ENCODE data around the gene RPL28.
"Not testable (repeated sequence)": the region's sequence is repeated elsewhere in the genome, so short reads cannot be mapped to it uniquely, and the experiment has no call there.

Gene RPL28

DNA sequence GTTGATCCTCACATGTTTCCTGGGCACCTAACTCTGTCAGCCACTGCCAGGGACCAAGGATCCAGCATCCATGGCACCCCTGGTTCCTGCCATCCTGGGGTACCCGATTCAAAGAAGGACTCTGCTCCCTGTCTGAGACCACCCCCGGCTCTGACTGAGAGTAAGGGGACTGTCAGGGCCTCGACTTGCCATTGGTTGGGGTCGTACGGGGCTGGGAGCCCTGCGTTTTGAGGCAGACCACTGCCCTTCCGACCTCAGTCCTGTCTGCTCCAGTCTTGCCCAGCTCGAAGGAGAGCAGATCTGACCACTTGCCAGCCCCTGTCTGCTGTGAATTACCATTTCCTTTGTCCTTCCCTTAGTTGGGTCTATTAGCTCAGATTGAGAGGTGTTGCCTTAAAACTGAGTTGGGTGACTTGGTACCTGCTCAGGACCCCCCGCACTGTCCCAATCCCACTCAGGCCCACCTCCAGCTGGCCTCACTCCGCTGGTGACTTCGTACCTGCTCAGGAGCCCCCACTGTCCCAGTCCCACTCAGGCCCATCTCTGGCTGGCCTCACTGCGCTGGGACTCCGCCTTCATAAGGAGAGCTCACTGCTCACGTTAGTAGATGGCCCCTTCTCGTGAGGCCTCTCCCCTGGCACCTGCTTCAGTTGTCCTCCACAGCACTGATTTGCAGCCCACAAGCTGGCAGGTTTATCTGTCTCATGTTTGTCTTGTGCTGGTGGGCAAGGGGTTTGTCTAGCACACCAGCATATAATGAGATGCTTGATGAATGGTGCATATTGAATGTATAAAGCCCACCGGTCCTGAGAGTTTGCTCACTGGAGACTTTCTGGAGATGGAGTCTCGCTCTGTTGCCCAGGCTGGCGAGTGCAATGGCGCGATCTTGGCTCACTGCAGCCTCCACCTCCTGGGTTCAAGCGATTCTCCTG is 3.9 kb downstream of the RPL28 start:
- in situ Hi-C loops (cut with MboI; ENCODE audit: low pct_unique_long_range_greater_than_20kb, low sequenced_read_pairs), result no loop called here
- no peak for DNase-seq

DNA sequence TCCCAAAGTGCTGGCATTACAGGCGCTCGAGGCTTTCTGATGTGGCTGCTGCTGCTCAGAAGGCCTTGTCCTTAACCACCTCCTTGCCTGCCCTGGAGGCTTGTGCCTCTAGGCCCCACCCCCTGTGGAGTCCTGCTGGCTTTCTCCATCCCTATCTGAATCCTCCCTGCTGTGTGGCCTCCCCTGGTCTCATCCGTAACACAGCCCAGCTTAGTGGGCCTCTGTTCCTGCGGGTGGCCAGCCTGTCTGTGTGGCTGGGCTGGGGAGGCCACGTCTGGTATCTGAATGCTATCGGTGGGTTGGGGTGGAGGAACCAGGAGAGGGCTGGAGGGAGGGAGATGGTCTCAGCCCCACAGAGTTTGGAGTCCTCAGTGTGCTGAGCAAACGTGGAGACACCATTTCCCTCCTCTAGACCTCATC is 4.7 kb downstream of the RPL28 start:
- in situ Hi-C loops (cut with MboI; ENCODE audit: low pct_unique_long_range_greater_than_20kb, low sequenced_read_pairs), result no loop called here
- DNase-seq, result no peak

DNA sequence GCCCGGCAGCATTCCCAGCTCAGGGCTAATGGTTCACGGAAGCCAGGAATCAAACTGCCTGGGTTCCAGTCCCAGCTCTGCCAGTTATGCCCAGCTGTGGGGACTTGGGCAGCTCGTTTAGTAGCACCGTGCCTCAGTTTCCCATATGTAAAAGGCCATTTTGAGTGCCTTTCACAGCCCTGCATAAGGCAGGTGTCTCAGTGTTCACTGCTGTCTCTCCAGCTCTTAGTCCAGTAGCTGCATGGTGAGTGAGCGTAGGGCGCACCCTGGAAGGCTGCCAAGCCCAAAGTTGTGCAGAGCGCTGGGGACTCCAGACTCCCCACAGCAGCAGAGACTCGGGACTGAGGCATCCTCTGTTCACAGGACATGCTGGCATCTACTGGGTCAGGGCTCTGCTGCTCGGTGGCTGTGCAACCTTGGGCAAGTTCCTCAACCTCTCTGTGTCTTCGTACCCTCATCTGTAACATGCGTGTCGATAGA is 5.5 kb downstream of the RPL28 start:
- DNase-seq, result no peak
- in situ Hi-C loops (cut with MboI; ENCODE audit: low pct_unique_long_range_greater_than_20kb, low sequenced_read_pairs), result no loop called here

DNA sequence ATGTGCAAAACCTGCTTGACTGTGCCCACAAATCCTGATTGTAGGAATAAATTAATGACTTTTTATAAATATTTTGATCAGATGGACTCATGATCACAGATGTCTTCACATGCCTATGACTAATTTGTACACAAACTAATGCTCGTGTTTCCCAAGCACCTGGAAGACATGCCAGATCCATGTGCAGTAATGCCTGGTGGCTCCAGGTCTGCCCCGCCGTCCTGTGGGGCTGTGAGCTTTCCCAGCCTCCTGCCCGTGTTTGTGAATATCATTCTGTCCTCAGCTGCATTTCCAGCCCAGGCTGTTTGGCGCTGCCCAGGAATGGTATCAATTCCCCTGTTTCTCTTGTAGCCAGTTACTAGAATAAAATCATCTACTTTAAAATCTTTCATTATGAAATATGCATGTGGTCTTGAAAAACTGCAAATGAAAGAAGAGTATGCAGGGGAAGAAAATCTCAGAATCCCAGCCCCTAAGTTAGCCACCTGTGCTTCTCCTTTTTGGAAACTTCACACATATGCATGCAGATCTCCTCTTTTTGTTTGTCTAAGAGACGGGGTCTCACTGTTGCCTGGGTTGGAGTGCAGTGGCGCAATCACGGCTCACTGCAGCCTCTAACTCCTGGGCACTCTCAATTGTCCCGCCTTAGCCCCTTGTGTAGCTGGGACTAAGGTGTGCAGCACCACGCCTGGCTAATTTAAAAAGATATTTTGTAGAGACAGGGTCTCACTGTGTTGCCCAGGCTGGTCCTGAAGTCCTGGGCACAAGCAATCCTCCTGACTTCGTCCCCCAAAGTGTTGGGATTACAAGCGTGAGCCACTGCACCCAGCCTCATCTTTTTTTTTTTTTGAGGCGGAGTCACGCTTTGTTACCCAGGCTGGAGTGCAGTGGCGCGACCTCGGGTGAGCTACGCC is 6.2 kb downstream of the RPL28 start:
- in situ Hi-C loops (cut with MboI; ENCODE audit: low pct_unique_long_range_greater_than_20kb, low sequenced_read_pairs), result no loop called here
- DNase-seq, result no peak

DNA sequence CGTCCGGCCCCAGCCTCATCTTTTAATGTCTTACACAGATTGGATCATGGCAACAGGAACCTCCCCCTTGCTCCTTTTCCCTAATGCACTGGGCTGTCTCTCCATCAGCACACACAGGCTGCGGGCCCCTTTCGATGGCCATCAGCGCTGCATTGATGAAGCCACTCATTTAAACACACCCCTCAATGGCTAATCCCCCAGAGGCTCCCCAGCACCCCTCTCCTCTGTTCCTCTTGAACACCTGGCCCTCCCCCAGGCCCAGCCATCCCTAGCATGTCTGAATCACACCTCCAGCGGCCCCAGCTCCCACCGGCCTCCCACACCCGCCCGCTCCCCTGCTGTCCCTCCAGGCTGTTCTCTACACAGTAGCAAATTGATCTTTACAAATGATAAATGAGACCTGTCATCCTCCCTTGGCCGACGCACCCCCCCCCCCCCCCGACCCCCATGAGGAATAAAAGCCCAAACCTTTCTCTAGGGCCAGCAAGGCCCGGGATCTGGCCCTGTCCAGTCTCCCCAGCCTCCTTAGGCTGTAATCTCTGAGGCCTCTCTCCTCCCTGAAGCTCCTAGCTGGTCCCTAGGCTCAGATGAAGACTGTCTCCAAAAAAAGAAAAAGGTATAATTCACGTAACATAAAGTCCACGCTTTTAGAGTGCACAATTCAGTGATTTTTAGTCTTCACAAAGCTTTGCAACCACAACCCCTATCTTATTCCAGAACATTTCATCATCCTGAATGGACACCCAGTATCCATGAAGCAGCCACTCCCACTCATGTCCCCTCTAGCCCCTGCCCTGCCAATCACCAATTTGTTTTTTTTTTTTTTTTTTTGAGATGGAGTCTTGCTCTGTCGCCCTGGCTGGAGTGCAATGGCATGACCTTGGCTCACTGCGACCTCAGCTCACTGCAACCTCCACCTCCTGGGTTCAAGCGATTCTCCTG is 7.4 kb downstream of the RPL28 start:
- in situ Hi-C loops (cut with MboI; ENCODE audit: low pct_unique_long_range_greater_than_20kb, low sequenced_read_pairs), result no loop called here
- no peak for DNase-seq

DNA sequence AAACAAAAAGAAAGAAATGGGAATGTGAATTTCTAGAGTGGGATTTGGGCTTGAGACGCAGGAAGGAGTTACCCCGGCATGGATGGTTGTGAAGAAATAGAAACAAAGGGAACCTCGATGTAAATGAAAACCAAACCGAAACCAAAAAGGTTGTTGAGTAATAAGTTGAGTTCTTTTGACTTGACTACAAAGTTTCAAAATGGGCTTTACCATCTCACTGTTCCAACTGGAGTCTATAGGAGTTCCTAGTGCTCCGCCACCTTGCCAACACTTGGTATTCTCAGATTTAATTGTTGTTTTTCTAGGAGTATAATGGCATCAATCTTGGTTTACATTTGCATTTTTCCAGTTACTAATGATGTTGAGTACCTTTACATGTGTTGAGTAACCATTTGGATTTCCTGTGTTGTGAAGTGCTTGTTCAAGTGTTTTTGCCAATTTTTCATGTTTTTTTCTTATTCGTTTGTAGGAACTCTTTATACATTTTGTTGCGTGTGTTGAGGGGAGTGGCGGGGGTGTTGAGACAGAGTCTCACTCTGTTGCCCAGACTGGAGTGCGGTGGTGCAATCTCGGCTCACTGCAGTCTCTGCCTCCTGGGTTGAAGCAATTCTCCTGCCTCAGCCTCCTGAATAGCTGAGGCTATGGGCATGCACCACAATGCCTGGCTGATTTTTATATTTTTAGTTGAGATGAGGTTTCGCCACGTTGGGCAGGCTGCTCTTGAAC is 12.6 kb downstream of the RPL28 start:
- in situ Hi-C loops (cut with MboI; ENCODE audit: low pct_unique_long_range_greater_than_20kb, low sequenced_read_pairs), result no loop called here
- no peak for DNase-seq

DNA sequence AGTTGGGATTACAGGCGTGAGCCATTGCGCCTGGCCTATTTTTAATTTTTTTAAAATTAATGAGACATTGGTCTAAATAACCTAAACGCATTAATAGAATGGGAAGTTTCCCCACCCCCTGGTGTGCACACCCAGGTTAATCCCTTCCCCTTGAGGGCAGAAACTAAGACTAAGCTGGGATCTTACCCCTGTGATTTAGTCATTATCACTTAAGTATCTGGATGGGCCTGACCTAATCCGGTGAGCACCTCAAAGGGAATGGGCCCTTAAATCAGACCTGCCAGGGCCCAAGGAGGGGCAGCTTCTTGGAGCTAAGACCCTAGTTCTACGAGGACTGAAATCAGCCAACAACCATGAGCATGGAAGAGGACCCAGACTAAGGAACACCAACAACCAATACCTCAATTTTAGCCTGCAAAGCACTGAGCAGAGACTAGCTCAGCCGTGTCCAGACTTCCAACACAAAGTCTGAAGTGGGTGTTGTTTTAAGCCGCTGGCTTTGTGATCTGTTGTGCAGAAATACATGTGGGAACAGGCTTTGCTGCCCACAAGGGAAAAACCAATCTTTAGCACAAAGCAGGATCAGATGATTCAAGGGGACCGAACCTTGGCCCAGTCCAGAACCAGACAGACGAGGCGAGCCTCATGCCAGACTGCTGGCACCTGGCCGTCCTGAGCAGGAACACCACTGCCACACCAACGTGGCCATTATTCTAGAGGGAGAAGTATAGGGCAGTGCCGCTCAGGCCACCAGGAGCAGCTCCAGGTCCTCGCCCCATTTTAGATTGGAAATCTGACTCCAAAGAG is 14.8 kb downstream of the RPL28 start:
- DNase-seq, result no peak
- in situ Hi-C loops (cut with MboI; ENCODE audit: low pct_unique_long_range_greater_than_20kb, low sequenced_read_pairs), result no loop called here

DNA sequence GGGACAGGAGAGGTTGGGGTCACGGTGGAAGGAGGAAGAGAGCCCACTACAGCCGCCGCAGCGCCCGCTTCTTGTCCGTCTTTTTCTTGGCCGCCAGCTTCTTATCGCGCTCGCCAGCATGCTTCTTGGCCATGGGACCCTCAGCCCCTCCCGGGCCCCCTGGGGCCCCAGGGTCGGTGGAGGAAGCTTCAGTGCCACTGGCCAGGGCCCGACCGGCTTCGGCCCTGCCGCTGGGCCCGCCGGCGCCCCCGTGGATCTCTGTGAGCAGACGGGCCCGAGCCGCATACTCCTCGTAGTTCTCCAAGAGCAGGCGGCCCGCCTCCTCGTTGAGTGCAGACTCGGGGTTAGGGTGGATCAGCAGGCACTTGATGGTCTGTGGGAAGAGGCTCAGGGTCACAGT is 15.7 kb downstream of the RPL28 start:
- in situ Hi-C loops (cut with MboI; ENCODE audit: low pct_unique_long_range_greater_than_20kb, low sequenced_read_pairs); DNase-seq: not testable (repeated sequence)

DNA sequence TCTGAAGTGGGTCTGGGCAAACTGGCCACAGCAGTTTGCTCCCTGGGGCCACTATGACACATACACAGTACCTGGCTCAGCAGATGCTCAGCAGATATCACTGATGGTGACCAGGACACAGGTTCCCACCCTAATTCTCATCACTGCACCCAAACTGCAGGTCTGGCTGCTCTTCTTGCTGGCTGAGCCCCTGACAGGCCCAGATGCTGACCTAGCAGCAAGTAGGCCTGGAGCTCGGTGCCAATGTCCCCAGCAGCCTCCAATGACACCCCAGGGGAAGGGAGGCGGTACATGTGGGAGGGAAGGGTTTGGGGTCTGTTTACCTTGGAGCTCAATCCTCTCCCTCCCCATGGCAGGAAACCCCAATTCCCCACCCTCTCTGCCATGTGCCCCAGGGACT is 16.8 kb downstream of the RPL28 start:
- in situ Hi-C loops (cut with MboI; ENCODE audit: low pct_unique_long_range_greater_than_20kb, low sequenced_read_pairs), result no loop called here

DNA sequence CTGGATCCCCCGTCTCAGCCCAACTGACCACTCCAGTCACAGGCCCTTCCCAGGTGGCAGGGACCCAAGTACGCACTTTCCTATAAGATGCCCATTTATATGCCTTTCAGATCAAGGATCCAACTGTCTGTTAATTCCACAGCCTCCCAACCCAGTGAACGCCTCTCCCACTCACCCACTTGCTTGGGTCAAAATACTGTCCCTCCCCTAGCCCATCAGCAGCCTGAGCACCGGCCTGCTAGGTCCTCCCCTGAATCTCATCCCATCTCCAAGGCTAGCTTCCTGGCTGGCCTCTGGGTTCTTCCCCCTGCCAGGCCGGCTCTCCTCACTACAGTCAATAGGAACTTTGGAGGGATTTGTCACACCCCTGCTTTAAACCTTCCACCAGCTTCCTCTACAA is 19.9 kb downstream of the RPL28 start:
- DNase-seq, result no peak
- in situ Hi-C loops (cut with MboI; ENCODE audit: low pct_unique_long_range_greater_than_20kb, low sequenced_read_pairs), result no loop called here

More for the DNA sequence above, 16.8 kb downstream of the RPL28 start:
- no peak for DNase-seq

DNA sequence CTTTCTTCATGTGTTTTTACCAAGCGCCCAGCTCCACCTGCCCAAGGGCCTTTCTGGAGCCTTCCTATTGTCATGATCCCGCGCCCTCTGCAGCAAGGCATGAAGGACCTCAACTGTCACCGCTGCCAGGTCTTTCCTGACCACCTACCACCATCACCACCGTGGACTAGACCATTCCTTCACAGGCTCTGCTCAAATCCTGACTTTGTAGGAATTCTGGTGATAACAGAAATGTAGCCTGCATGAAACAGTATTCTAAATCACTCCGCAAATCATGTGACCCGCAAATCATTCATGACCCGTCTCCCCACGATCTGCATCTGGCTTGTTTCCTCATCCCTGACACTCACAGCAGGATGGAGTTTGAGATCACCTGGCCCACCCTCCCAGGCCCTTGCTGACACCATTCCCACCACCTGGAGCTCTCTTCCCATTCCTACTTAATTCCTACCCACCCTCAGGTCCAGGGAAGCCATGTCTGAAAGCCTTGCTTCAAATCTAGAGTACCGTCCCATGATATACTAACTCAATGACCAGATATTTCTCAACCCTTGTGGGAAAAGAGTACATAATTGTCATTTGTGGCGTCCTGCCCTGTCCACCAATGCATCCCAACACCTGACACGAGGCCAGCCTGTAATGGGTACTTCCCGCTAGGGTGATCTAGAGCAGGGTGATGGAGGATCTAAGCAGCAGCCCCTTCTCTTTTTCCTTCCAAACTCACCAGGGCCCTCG is 20.5 kb downstream of the RPL28 start:
- in situ Hi-C loops (cut with MboI; ENCODE audit: low pct_unique_long_range_greater_than_20kb, low sequenced_read_pairs), result no loop called here
- no peak for DNase-seq

DNA sequence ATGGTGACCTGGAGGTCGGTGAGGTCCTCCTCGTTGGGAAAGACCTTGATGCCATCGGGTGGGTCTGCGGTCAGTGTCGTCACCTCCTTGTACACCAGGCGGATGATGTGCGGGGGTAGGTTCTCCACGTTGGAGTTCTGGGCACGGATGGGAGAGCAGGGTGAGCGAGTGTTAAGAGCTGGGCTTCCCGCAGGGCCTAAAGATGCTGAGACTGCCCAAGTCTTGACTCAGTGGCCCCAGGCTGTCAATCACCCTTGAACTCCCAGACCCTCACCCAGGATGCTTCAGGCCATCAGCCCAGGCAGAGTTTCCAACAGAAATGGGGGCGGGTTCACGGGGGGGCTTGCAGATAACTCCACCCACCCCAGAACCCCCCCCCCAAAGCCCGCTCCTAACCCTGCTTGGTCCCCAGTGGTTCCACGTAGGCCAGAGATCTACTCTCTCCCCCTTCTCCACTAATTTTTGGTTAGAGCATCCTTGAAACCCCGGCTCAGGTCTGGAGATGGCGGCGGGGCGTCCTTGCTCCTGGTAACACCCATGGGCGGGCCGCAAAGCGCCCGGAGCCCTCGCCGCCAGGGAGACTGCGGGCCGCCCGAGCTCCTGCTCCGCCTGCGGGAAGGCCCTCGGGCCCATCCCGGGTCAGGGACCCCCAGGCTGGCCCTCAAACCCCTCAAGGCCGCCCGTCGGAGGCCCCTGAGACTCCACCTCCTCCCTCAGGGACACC is 21.3 kb downstream of the RPL28 start:
- in situ Hi-C loops (cut with MboI; ENCODE audit: low pct_unique_long_range_greater_than_20kb, low sequenced_read_pairs), result no loop called here
- no peak for DNase-seq

DNA sequence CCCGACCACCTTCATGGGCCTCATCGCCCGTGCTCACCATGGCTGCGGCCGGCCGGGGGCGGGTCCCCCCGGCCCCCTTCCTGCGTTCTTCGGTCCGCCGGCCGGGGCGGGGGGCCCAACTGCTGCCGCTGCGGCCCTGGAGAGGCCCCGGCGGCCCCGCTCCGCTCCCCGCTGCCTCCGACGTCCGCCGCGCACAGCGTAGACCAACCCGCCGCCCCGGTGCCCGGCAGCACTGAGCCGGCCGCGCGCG is 21.7 kb downstream of the RPL28 start, which contains the start of gene UBE2S:
Gene UBE2S, minus strand, starts transcription at position 239 of the 250 bp plus-strand sequence. Its CDS starts 199 bp downstream, at position 40.
- DNase-seq; in situ Hi-C loops (cut with MboI; ENCODE audit: low pct_unique_long_range_greater_than_20kb, low sequenced_read_pairs): not testable (repeated sequence)

DNA sequence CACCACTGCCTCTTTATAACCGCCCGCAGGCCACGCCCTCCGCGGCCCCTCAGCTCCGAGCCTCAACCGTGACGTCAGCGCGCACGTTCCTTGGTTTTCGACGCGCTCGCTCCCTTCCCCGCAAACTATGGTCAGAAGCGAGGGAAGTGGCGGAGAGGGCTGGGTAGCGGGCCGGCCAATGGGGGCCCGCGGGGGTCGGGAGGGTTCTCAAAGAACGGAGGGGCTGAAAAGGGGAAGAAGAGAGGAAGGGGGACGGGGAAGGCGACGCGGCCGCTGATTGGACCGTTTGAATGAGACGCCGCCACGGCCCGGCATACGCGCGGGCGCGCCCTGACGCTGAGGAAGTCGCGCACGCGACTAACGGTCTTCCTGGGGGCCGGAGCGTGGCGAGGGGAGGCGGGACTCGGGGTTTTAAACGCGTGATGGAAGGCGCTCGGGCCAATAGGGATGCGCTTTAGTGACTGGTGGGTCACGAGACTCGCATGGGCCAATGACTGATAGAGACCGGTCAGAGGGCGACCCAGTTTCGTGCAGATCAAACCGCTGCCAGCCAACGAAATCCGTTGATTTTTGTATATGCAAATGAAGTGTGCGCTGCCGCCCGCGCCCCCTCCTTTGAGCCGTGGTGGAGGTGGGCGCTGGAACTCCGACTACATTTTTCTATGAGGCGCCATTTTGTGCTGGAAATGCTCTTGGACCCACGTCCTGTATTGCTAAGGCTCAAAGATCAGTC is 22.2 kb downstream of the RPL28 start:
- in situ Hi-C loops (cut with MboI; ENCODE audit: low pct_unique_long_range_greater_than_20kb, low sequenced_read_pairs), result no loop called here
- DNase-seq, result peak; percentile 99

DNA sequence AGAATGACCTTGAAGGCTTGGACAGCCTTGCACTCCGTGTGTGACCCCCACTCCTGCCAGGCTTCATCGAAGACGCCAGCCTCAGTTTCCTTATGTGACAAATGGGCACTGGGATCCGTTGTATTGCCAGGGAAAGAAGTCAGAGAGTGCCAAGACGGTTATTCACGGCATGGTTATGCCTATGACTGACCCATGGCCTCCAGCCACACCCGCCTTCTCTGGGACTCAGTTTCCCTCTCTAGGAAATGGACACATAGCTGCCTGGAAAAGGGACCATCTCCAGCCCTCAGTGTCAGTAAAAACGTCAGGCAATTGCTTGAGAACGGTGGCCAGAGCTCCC is 22.8 kb downstream of the RPL28 start:
- in situ Hi-C loops (cut with MboI; ENCODE audit: low pct_unique_long_range_greater_than_20kb, low sequenced_read_pairs), result no loop called here
- DNase-seq, result no peak

DNA sequence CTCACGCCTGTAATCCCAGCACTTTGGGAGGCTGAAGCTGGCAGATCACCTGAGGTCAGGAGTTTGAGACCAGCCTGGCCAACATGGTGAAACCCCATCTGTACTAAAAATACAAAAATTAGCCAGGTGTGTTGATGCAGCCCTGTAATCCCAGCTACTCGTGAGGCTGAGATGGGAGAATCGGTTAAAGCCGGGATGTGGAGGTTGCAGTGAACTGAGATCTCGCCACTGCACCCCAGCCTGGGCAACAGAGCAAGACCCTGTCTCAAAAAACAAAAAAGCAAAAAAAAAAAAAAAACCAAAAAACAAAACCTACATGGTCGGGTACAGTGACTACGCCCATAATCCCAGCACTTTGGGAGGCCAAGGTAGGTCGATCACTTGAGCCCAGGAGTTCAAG is 23.4 kb downstream of the RPL28 start:
- in situ Hi-C loops (cut with MboI; ENCODE audit: low pct_unique_long_range_greater_than_20kb, low sequenced_read_pairs); DNase-seq: not testable (repeated sequence)

Data from KBM-7 (cell line).